Loucy (cell line): ENCODE results near the gene IQSEC2.

Source experiments
- CTCF ChIP-seq: fragments of 200-600 bp; sonication (generic); conservative IDR thresholded peaks from 2 replicates; pipeline ENCODE4 v1.5.1; 2014; ENCODE audit warnings: mild to moderate bottlenecking, antibody characterized with exemption, low read length
- EZH2phosphoT487 ChIP-seq: fragments of 200-600 bp; IDR thresholded peaks from 2 replicates; pipeline ENCODE4 v1.6.1; 2018; ENCODE audit warnings: antibody characterized with exemption, mild to moderate bottlenecking, moderate library complexity, borderline replicate concordance

- TF ChIP-seq CTCF = no peak
- no peak for TF ChIP-seq EZH2phosphoT487
Observed at GRCh38 chrX:53313728-53314105, 32.3 kb upstream of the IQSEC2 start.
